Measurements from ENCODE around the gene NUTM2D. TPM values are rescaled to one million over a fixed set of nuclear protein-coding genes. Genes with fewer than 3 reads are reported as not detected.
"Not testable (repeated sequence)": the region's sequence is repeated elsewhere in the genome, so short reads cannot be mapped to it uniquely, and the experiment has no call there.

The NUTM2D gene
- polyA plus RNA-seq, 1 of the 3 experiments (the other 2 are of a cell fraction) = 1.7 TPM

GRCh38 chr10:87398436-87398835 is 40.9 kb downstream of the NUTM2D start:
- H3K4me2 ChIP-seq; H3K4me1 ChIP-seq (ENCODE audit: control insufficient read depth in 1 of 2, insufficient read depth in 2 of 2, low read depth in 1 of 2, low read length in 1 of 2); DNase-seq; H3F3A ChIP-seq (replicated peaks; ENCODE audit: insufficient read depth); H3K27ac ChIP-seq (ENCODE audit: low read depth in 2 of 2, low read length in 1 of 2); H2AFZ ChIP-seq (ENCODE audit: low read depth); H3K9ac ChIP-seq; H3K9me3 ChIP-seq; H3K9me2 ChIP-seq; H3K4me3 ChIP-seq (ENCODE audit: low read depth in 2 of 2, low read length in 1 of 2); H4K20me1 ChIP-seq (ENCODE audit: insufficient read depth); H3K79me2 ChIP-seq (ENCODE audit: insufficient read depth); H3K27me3 ChIP-seq (ENCODE audit: insufficient read depth); POLR2A ChIA-PET; H3K36me3 ChIP-seq (replicated peaks in 1 of 2; ENCODE audit: control insufficient read depth in 1 of 2, insufficient read depth in 2 of 2, low read length in 1 of 2); CTCF ChIA-PET: not testable (repeated sequence)
- 89% methylated on average over 2 of the region's 2 CpGs for WGBS (ENCODE audit: low lambda C conversion rate)

GRCh38 chr10:87407516-87408467 is 50.2 kb downstream of the NUTM2D start:
- H3K4me2 ChIP-seq; H3K36me3 ChIP-seq (replicated peaks in 1 of 2; ENCODE audit: control insufficient read depth in 1 of 2, insufficient read depth in 2 of 2, low read length in 1 of 2); DNase-seq; H3K79me2 ChIP-seq (ENCODE audit: insufficient read depth); CTCF ChIA-PET; H3K9ac ChIP-seq; H3F3A ChIP-seq (replicated peaks; ENCODE audit: insufficient read depth); H3K27ac ChIP-seq (ENCODE audit: low read depth in 2 of 2, low read length in 1 of 2); H3K4me3 ChIP-seq (ENCODE audit: low read depth in 2 of 2, low read length in 1 of 2); H2AFZ ChIP-seq (ENCODE audit: low read depth); H3K4me1 ChIP-seq (ENCODE audit: control insufficient read depth in 1 of 2, insufficient read depth in 2 of 2, low read depth in 1 of 2, low read length in 1 of 2); H3K9me2 ChIP-seq; H4K20me1 ChIP-seq (ENCODE audit: insufficient read depth); H3K27me3 ChIP-seq (ENCODE audit: insufficient read depth); H3K9me3 ChIP-seq; POLR2A ChIA-PET: not testable (repeated sequence)
- 86% methylated on average over 36 of the region's 36 CpGs for WGBS (ENCODE audit: low lambda C conversion rate)

GRCh38 chr10:87413921-87414320 is 56.4 kb downstream of the NUTM2D start:
- H3K27me3 ChIP-seq (ENCODE audit: insufficient read depth); POLR2A ChIA-PET; H2AFZ ChIP-seq (ENCODE audit: low read depth); H3K9me3 ChIP-seq; H3K36me3 ChIP-seq (replicated peaks in 1 of 2; ENCODE audit: control insufficient read depth in 1 of 2, insufficient read depth in 2 of 2, low read length in 1 of 2); H3K4me1 ChIP-seq (ENCODE audit: control insufficient read depth in 1 of 2, insufficient read depth in 2 of 2, low read depth in 1 of 2, low read length in 1 of 2); H3K79me2 ChIP-seq (ENCODE audit: insufficient read depth); H3K9me2 ChIP-seq; H3K4me3 ChIP-seq (ENCODE audit: low read depth in 2 of 2, low read length in 1 of 2); H3F3A ChIP-seq (replicated peaks; ENCODE audit: insufficient read depth); H3K4me2 ChIP-seq; H3K9ac ChIP-seq; CTCF ChIA-PET; DNase-seq; H4K20me1 ChIP-seq (ENCODE audit: insufficient read depth); H3K27ac ChIP-seq (ENCODE audit: low read depth in 2 of 2, low read length in 1 of 2): not testable (repeated sequence)
- 95% methylated on average over 1 of the region's 1 CpG for WGBS (ENCODE audit: low lambda C conversion rate)

Small RNA genes lying within 50 kb of the gene (small RNA-seq; reads per million reads assigned to genes)
- gene AL355334.1 = 0 reads per million in 7 experiments

Other genes starting within 250 kb of the NUTM2D start
- 0.38 and 0.42 TPM in 2 replicates for gene NUTM2A, start 132.3 kb upstream of the NUTM2D start, polyA plus RNA-seq (2012; rRNA removed)
- gene MINPP1, start 147.1 kb downstream of the NUTM2D start, polyA plus RNA-seq (2012; rRNA removed) = 23.2 and 23.7 TPM in 2 replicates

Measured in SK-N-SH (cell line).